ENCODE results near the gene NAIF1. TPM values are rescaled to one million over a fixed set of nuclear protein-coding genes. Genes with fewer than 3 reads are reported as not detected.
A peak's percentile ranks its signal among the peaks of the same experiment; 100 is the strongest.

NAIF1 gene
- total and polyA plus RNA-seq, 10 of the 15 experiments (the other 5 are each of a cell fraction or from before 2014, with no cell fraction given) = 2.4 to 14.2 (median 7.1) TPM

- TF ChIP-seq RELB (IDR thresholded peaks at IDR 0.05; ENCODE audit: low read depth) (no peak; the same call in 1 of the 2 replicates), YBX1 (IDR thresholded peaks at IDR 0.05) (no peak), ZNF622 (IDR thresholded peaks at IDR 0.05) (no peak), NBN (IDR thresholded peaks at IDR 0.05) (no peak; the same call in 1 of the 2 replicates), ATF7 (IDR thresholded peaks at IDR 0.05; ENCODE audit: low read depth) (peak; percentile 44), PBX3 (IDR thresholded peaks at IDR 0.05; ENCODE audit: insufficient replicate concordance, low read depth, low read length) (no peak), TAF1 (IDR thresholded peaks at IDR 0.05; ENCODE audit: borderline replicate concordance, low read depth, low read length) (no peak), YY1 (IDR thresholded peaks at IDR 0.05; ENCODE audit: low read depth, low read length) (no peak), STAT1 (conservative IDR thresholded peaks at IDR 0.05) (no peak), POU2F2 (IDR thresholded peaks at IDR 0.05; ENCODE audit: borderline replicate concordance, low read depth, low read length) (no peak), GATAD2B (conservative IDR thresholded peaks at IDR 0.05; ENCODE audit: low read depth) (no peak; the same call in 1 of the 2 replicates), CUX1 (IDR thresholded peaks at IDR 0.05; ENCODE audit: insufficient replicate concordance, low read depth, low read length) (no peak), HDAC2 (IDR thresholded peaks at IDR 0.05) (no peak), CHD1 (IDR thresholded peaks at IDR 0.05; ENCODE audit: low read depth, low read length) (no peak), BCL3 (IDR thresholded peaks at IDR 0.05; ENCODE audit: borderline replicate concordance, insufficient read depth, low read depth, low read length, poor library complexity, severe bottlenecking) (no peak), MXI1 (IDR thresholded peaks at IDR 0.05; ENCODE audit: low read depth, low read length) (peak; percentile 58; the same call in 1 of the 2 replicates), CBX3 (IDR thresholded peaks at IDR 0.05; ENCODE audit: borderline replicate concordance, low read depth) (no peak), ESRRA (IDR thresholded peaks at IDR 0.05; ENCODE audit: low read length) (no peak), BCL11A (IDR thresholded peaks at IDR 0.05; ENCODE audit: low read depth, low read length) (peak; percentile 55; the same call in 1 of the 2 replicates), RFX5 (IDR thresholded peaks at IDR 0.05; ENCODE audit: low read depth, low read length) (no peak)
These were observed 40.8 kb downstream of the NAIF1 start (continued) for GRCh38 chr9:128026255-128026772.
